MM.1S (cell line): ENCODE data around the gene OGFR.

ENCODE experiments used
- DNase-seq: peaks from one replicate; pipeline ENCODE4 v3.0.0-alpha.2; 2015
- H2AFZ ChIP-seq: fragments of 300-600 bp; sonication (generic); 2 replicates; pipeline ENCODE4 v1.6.0; 2016; ENCODE audit warnings: antibody characterized with exemption, low read length
- H3F3A ChIP-seq: fragments of 300-600 bp; sonication (generic); 2 replicates; pipeline ENCODE4 v1.6.1; 2016; ENCODE audit warnings: mild to moderate bottlenecking, antibody characterized with exemption, low read length, moderate library complexity, mixed read lengths; ENCODE audit not compliant: insufficient read depth
- H3K27ac ChIP-seq: fragments of 300-600 bp; sonication (generic); 2 replicates; pipeline ENCODE4 v1.5.1; 2016; ENCODE audit warnings: mild to moderate bottlenecking, low read length
- H3K27me3 ChIP-seq: fragments of 300-600 bp; sonication (generic); replicated peaks from 2 replicates; pipeline ENCODE4 v1.6.0; 2016; ENCODE audit warnings: low read length; ENCODE audit not compliant: insufficient read depth
- H3K36me3 ChIP-seq: fragments of 300-600 bp; sonication (generic); replicated peaks from 2 replicates; pipeline ENCODE4 v1.6.1; 2016; ENCODE audit warnings: mild to moderate bottlenecking, low read length, mixed read lengths; ENCODE audit not compliant: insufficient read depth
- H3K4me1 ChIP-seq: fragments of 300-600 bp; sonication (generic); 2 replicates; pipeline ENCODE4 v1.6.1; 2016; ENCODE audit warnings: low read length, mixed read lengths
- H3K4me2 ChIP-seq: fragments of 300-600 bp; sonication (generic); 2 replicates; pipeline ENCODE4 v1.6.0; 2016; ENCODE audit warnings: low read depth, low read length
- H3K4me3 ChIP-seq: fragments of 300-600 bp; sonication (generic); 2 replicates; pipeline ENCODE4 v1.5.1; 2016; ENCODE audit warnings: low read length, mixed read lengths
- H3K79me2 ChIP-seq: fragments of 300-600 bp; sonication (generic); 2 replicates; pipeline ENCODE4 v1.6.1; 2016; ENCODE audit warnings: mixed run types, low read length, mixed read lengths
- H3K9ac ChIP-seq: fragments of 300-600 bp; sonication (generic); 2 replicates; pipeline ENCODE4 v1.6.1; 2016; ENCODE audit warnings: low read length, mixed read lengths
- H3K9me2 ChIP-seq: fragments of 300-600 bp; sonication (generic); replicated peaks from 2 replicates; pipeline ENCODE4 v1.6.1; 2016; ENCODE audit warnings: mild to moderate bottlenecking, low read length, mixed read lengths; ENCODE audit not compliant: insufficient read depth
- H3K9me3 ChIP-seq: fragments of 300-600 bp; sonication (generic); replicated peaks from 2 replicates; pipeline ENCODE4 v1.6.1; 2016; ENCODE audit warnings: mild to moderate bottlenecking, low read length, mixed read lengths; ENCODE audit not compliant: insufficient read depth
- H4K20me1 ChIP-seq: fragments of 300-600 bp; sonication (generic); 2 replicates; pipeline ENCODE4 v1.6.1; 2016; ENCODE audit warnings: mild to moderate bottlenecking, low read length, moderate library complexity, mixed read lengths; ENCODE audit not compliant: insufficient read depth
- CTCF ChIP-seq: fragments of 300-600 bp; sonication (generic); IDR thresholded peaks from 2 replicates; pipeline ENCODE4 v1.5.1; 2016; ENCODE audit warnings: antibody characterized with exemption, low read length, mixed read lengths
- EZH2 ChIP-seq: fragments of 300-600 bp; sonication (generic); optimal IDR thresholded peaks from 2 replicates; pipeline ENCODE3; 2017; ENCODE audit warnings: low read depth, mild to moderate bottlenecking, antibody characterized with exemption, low read length, mixed read lengths
- EZH2phosphoT487 ChIP-seq: fragments of 300-600 bp; sonication (generic); IDR thresholded peaks from 2 replicates; pipeline ENCODE4 v1.6.1; 2018; ENCODE audit warnings: antibody characterized with exemption, low read length

Gene OGFR

GRCh38 chr20:62769346-62770071 is 35.1 kb upstream of the OGFR start:
- Histone ChIP-seq H3K9ac (no peak overlapping the region), H3K4me3 (no peak overlapping the region), H2AFZ (no peak overlapping the region), H4K20me1 (no peaks in the 10 kb centered on the region), H3K9me2 (no peaks in the 10 kb centered on the region), H3K27ac (no peak overlapping the region), H3F3A (no peaks in the 10 kb centered on the region), H3K36me3 (no peaks in the 10 kb centered on the region), H3K79me2 (no peaks in the 10 kb centered on the region), H3K4me2 (no peak overlapping the region), H3K9me3 (no peaks in the 10 kb centered on the region), H3K4me1 (no peaks in the 10 kb centered on the region), H3K27me3 (peaks cover 99% of the 10 kb centered on the region)
- no peak for TF ChIP-seq EZH2phosphoT487
- no peak for TF ChIP-seq EZH2
- no peak for TF ChIP-seq CTCF
- DNase-seq: no peak

GRCh38 chr20:62770111-62770910 is 34.3 kb upstream of the OGFR start:
- no peak overlapping the region for H3K4me2 ChIP-seq
- H3K4me3 ChIP-seq: no peak overlapping the region
- no peak overlapping the region for H3K27ac ChIP-seq
- no peak overlapping the region for H2AFZ ChIP-seq
- no peak overlapping the region for H3K9ac ChIP-seq
- no peaks in the 10 kb centered on the region for H4K20me1 ChIP-seq
- TF ChIP-seq EZH2phosphoT487 (no peak), CTCF (no peak), EZH2 (peak; percentile 35)
- H3F3A ChIP-seq: no peaks in the 10 kb centered on the region
- no peaks in the 10 kb centered on the region for H3K9me2 ChIP-seq
- DNase-seq: no peak
- H3K79me2 ChIP-seq: no peaks in the 10 kb centered on the region
- no peaks in the 10 kb centered on the region for H3K9me3 ChIP-seq
- no peaks in the 10 kb centered on the region for H3K36me3 ChIP-seq
- H3K4me1 ChIP-seq: no peaks in the 10 kb centered on the region
- H3K27me3 ChIP-seq: peaks cover 99% of the 10 kb centered on the region

DNA sequence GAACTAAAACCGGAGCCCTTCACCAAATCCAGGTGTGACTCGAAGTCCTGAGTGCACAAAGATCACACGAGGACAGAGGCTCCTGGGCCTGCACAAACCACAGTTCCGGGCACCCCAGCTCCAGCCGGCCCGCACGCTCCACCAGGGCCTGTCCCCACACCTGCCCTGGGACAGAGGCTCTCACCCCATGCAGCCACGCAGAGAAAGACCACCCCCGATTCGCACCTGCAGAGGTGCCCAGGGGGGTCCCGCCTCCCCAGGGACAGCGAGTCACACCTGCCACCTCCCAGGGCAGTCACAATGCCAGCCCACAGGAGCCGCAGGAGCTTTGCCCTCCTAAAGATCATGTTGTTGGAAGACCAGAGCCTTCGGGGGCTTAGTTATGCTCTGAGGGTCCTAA is 33.7 kb upstream of the OGFR start:
- H3K36me3 ChIP-seq: no peaks in the 10 kb centered on the region
- H4K20me1 ChIP-seq: no peaks in the 10 kb centered on the region
- H2AFZ ChIP-seq: no peak overlapping the region
- H3K9me2 ChIP-seq: no peaks in the 10 kb centered on the region
- H3K79me2 ChIP-seq: no peaks in the 10 kb centered on the region
- H3K9me3 ChIP-seq: no peaks in the 10 kb centered on the region
- TF ChIP-seq CTCF: no peak
- no peak for TF ChIP-seq EZH2
- no peak for TF ChIP-seq EZH2phosphoT487
- H3K27me3 ChIP-seq: peaks cover 99% of the 10 kb centered on the region
- no peaks in the 10 kb centered on the region for H3K4me1 ChIP-seq
- H3K27ac ChIP-seq: no peak overlapping the region
- no peak overlapping the region for H3K9ac ChIP-seq
- H3F3A ChIP-seq: no peaks in the 10 kb centered on the region
- H3K4me2 ChIP-seq: no peak overlapping the region
- DNase-seq: no peak
- H3K4me3 ChIP-seq: no peak overlapping the region
